T-helper 2 cell treated with Interferon-gamma antibody and Interleukin-4, amounts not matched to agents 100 ng/mL and 5 ng/mL, for 36 hours (primary cell): Measurements from ENCODE around the gene CD200R1L. TPM values are rescaled to one million over a fixed set of nuclear protein-coding genes. Genes with fewer than 3 reads are reported as not detected.

ENCODE experiments used
- intact Hi-C: fragments of 100-400 bp; cut with micrococcal nuclease; formaldehyde crosslinking; loops from one replicate; pipeline ENCODE4 v1.15.1; 2023
- total RNA-seq: library from RNA; stranded (reverse); gene quantifications from 2 replicates; pipeline ENCODE4 v1.2.3, GENCODE V29; 2022

CD200R1L gene
- total RNA-seq, 1 donor from 2014 or later = not detected

DNA sequence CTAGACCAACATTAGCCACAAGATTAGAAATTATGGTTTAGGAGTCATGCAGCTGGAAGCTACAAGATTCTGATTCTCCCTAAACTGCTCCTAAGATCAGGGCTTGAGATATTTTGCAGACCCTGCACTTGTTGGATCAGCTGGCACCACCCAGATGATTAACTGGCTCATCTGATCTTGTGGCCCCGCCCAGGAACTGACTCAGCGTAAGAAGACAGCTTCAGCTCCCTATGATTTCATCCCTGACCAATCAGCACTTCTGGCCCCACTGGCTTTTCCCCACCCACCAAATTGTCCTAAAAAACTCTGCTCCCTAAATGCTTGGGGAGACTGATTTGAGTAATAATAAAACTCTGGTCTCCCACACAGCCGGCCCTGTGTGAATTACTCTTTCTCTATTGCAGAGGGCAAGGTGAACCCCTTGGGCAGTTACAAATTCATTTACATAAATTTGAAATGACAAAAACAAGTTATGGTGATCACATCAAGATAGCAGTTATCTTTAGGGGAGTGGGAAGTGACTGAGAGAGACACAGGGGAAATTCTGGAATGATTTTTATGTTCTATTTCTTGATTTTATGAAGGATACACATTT is 76.5 kb downstream of the CD200R1L start:
- intact Hi-C loops = loop anchor here (5.0 to 10.0 kb wide), 2 partner anchors 33 to 445 kb away; partner anchors contain the start of gene BOC

DNA sequence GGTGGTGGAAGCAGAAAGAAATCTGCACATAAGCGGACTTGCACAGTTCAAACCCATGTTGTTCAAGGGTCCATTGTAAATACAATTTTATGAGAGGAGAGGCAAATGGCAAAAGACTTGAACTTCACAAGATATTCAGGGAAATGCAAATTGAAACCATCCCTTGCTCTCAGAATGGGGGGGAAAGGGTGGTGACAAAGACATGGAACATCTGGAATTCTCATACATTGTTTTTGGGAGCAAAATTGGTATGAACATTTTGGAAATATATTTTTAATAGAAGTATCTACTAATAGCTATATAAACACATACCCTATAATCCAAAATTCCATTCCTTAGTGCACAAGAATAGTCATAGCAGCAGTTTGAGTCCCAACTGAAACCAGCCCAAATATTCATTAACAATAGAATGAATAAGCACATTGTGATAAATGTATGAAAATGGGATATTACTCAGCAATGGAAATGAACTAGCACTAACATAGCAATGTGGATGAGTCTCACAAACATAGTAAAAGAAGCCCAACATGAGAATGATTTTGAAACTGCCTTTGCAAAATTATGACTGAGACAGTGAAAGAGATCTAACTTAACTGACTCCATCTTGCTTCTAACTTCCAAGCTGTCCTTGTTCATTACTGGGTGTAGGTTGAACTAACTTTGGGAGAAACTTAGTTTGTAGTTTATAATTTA is 77.2 kb downstream of the CD200R1L start:
- intact Hi-C loops = no loop called here

DNA sequence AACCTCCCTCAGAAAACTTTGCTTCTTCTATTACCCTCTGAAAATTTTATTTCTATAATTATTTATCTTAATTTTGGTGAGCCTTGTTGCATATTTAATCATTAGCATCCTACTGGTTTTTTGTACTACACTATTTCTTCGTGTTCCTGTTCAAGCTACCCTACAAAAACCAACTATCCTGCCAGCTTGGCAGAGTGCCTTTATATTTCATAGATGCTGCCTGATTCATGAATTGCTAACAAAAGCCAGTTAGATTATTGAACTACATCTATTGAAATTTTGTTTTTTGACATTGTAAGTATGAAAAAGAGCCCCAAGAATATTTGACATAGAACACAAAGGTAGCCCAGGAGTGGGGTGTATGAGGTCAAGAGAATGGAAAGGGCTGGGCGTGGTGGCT is 78.9 kb downstream of the CD200R1L start:
- intact Hi-C loops = no loop called here

DNA sequence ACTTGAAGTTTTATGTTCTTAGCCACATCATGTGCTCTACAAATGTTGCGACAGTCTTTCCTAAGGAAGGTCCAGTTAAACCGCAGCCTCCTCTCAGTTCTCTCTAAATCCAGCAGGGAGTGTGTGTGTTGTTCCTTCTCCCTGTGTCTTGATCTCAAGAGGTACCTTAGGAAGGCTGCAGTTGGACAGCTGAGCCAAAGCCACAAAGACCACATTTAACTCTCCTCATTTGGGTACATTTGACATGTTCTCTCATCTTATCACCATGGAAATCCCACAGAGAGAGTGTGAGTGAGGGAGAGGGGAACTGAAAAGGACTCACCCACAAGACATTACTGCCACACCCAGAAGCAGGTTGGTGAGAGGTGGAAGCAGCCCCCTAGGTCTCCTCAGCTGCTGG is 79.5 kb downstream of the CD200R1L start:
- intact Hi-C loops = no loop called here

Other genes starting within 250 kb of the CD200R1L start
- gene CCDC80, start 205.7 kb downstream of the CD200R1L start, total RNA-seq = 0.02 TPM in 1 of 2 replicates, not detected in the other
- 12.3 and 13.1 TPM in 2 replicates for gene CD200R1, start 128.2 kb upstream of the CD200R1L start, total RNA-seq
- 19.0 and 19.9 TPM in 2 replicates for gene GTPBP8, start 144.1 kb upstream of the CD200R1L start, total RNA-seq